Adrenal gland (tissue), 5 donors: ENCODE data around the gene CENPP.

Experiments
- CTCF ChIP-seq, 6 experiments: fragments of 450-650 bp in 4 of 6; fragments of 200-600 bp in 2 of 6; sonication (generic) in 1 of 6; IDR thresholded peaks; 1 replicate in 5 of 6; 2 replicates in 1 of 6; pipeline versions ENCODE4 v1.5.1 to v1.8.0; 2016 to 2021; ENCODE audit warnings: antibody characterized with exemption in 6 of 6, mild to moderate bottlenecking in 2 of 6, moderate library complexity in 1 of 6
- POLR2A ChIP-seq, 2 donors: fragments of 450-650 bp; IDR thresholded peaks; one replicate each; pipeline ENCODE4 v1.6.1; 2017; ENCODE audit warnings: antibody characterized with exemption in 2 of 2, mild to moderate bottlenecking in 2 of 2, moderate library complexity in 1 of 2
- donor health status: DM: no; HTN: no; CAD: no.

- TF ChIP-seq CTCF (IDR thresholded peaks at IDR 0.05) (no peak), POLR2A (IDR thresholded peaks at IDR 0.05) (no peak)
These were observed 29.9 kb upstream of the CENPP start for GRCh38 chr9:92295827-92296258.
